Loucy (cell line): ENCODE data around the gene EME2.

Source experiments
- CTCF ChIP-seq: fragments of 200-600 bp; sonication (generic); conservative IDR thresholded peaks from 2 replicates; pipeline ENCODE4 v1.5.1; 2014; ENCODE audit warnings: mild to moderate bottlenecking, antibody characterized with exemption, low read length
- EZH2phosphoT487 ChIP-seq: fragments of 200-600 bp; IDR thresholded peaks from 2 replicates; pipeline ENCODE4 v1.6.1; 2018; ENCODE audit warnings: antibody characterized with exemption, mild to moderate bottlenecking, moderate library complexity, borderline replicate concordance

- TF ChIP-seq CTCF (no peak), EZH2phosphoT487 (no peak)
Measured at GRCh38 chr16:1784977-1785845, 12.6 kb downstream of the EME2 start.
